Gastrocnemius medialis (tissue), 4 donors: ENCODE measurements around the gene COMMD3. TPM values are rescaled to one million over a fixed set of nuclear protein-coding genes. Genes with fewer than 3 reads are reported as not detected.

Experiments
- ATAC-seq, 2 donors: fragments of 150-250 bp; one replicate each; pipeline ENCODE4 v1.9.1; 2016
- DNase-seq, 2 donors: peaks; one replicate each; pipeline ENCODE4 v3.0.0-alpha.2; 2019
- H3K27ac ChIP-seq, 4 donors: fragments of 200-600 bp; sonication (generic); 1 replicate in 1 of 4; 2 replicates in 3 of 4; pipeline ENCODE4 v1.5.1; 2016 to 2018; ENCODE audit warnings: mild to moderate bottlenecking in 2 of 4, moderate library complexity in 1 of 4
- H3K27me3 ChIP-seq, 3 donors: fragments of 200-600 bp; sonication (generic) in 2 of 3; 1 replicate in 1 of 3; 2 replicates in 2 of 3; pipeline versions ENCODE4 v1.5.1 to v1.6.0; 2016 to 2019; ENCODE audit warnings: mild to moderate bottlenecking in 1 of 3, moderate library complexity in 1 of 3
- H3K36me3 ChIP-seq, 2 donors: fragments of 200-600 bp; sonication (generic) in 1 of 2; one replicate each; pipeline ENCODE4 v1.5.1; 2017 to 2018
- H3K4me1 ChIP-seq, 2 donors: fragments of 200-600 bp; sonication (generic) in 1 of 2; one replicate each; pipeline ENCODE4 v1.5.1; 2016 to 2017; ENCODE audit warnings: mild to moderate bottlenecking in 2 of 2
- H3K4me3 ChIP-seq, 4 donors: fragments of 200-600 bp; sonication (generic) in 3 of 4; 1 replicate in 1 of 4; 2 replicates in 3 of 4; pipeline ENCODE4 v1.5.1; 2016 to 2019; ENCODE audit warnings: mild to moderate bottlenecking in 2 of 4
- H3K9me3 ChIP-seq, 3 donors: fragments of 200-600 bp; sonication (generic) in 2 of 3; 1 replicate in 1 of 3; 2 replicates in 2 of 3; pipeline ENCODE4 v1.5.1; 2016 to 2019
- POLR2A ChIP-seq, 2 donors: fragments of 450-650 bp; IDR thresholded peaks; one replicate each; pipeline ENCODE4 v1.6.1; 2017; ENCODE audit warnings: antibody characterized with exemption in 2 of 2, mild to moderate bottlenecking in 2 of 2, moderate library complexity in 2 of 2
- in situ Hi-C, 4 donors: fragments of 200-750 bp; cut with MboI; loops; one replicate each; pipeline versions ENCODE4 v1.15.0 to v1.8.0; 2017; ENCODE audit warnings: low sequenced_read_pairs in 4 of 4
- intact Hi-C: fragments of 100-400 bp; cut with DNase I; formaldehyde crosslinking; loops from one replicate; pipeline ENCODE4 v1.15.1; 2023; ENCODE audit warnings: low total_unique reads
- total RNA-seq, 4 donors: library from RNA; depleted of rRNA; stranded (reverse); fragments of >200 nt; gene quantifications; one replicate each; pipeline versions ENCODE4 v1.1.0 to v1.2.3, GENCODE V29; 2016
- TF ChIP-seq, protein P1 (sequence below), 5 experiments: fragments of 450-650 bp in 3 of 5; fragments of 200-600 bp in 2 of 5; sonication (generic) in 2 of 5; IDR thresholded peaks in 4 of 5; conservative IDR thresholded peaks in 1 of 5; 1 replicate in 4 of 5; 2 replicates in 1 of 5; pipeline ENCODE4 v1.5.1; 2016 to 2019; ENCODE audit warnings: antibody characterized with exemption in 5 of 5, mild to moderate bottlenecking in 3 of 5, moderate library complexity in 3 of 5

COMMD3 gene
- total RNA-seq, 4 donors from 2014 or later, result 26.8 to 50.9 (median 37.9) TPM

GRCh38 chr10:22325272-22326144 is 9.3 kb downstream of the COMMD3 start:
- Histone ChIP-seq H3K27me3 (peaks cover 10 to 25% (median 23%) of the 10 kb centered on the region in 3 donors), H3K36me3 (peaks cover 0 to 42% of the 10 kb centered on the region in 2 donors), H3K4me1 (peaks cover 28 to 36% of the 10 kb centered on the region in 2 donors), H3K27ac (peak overlapping the region; percentile 43 to 67 (median 60)), H3K4me3 (peak overlapping the region; percentile 57 to 64 (median 64)), H3K9me3 (no peaks in the 10 kb centered on the region)
- TF ChIP-seq POLR2A (IDR thresholded peaks at IDR 0.05), result no peak
- TF ChIP-seq, protein P1, sequence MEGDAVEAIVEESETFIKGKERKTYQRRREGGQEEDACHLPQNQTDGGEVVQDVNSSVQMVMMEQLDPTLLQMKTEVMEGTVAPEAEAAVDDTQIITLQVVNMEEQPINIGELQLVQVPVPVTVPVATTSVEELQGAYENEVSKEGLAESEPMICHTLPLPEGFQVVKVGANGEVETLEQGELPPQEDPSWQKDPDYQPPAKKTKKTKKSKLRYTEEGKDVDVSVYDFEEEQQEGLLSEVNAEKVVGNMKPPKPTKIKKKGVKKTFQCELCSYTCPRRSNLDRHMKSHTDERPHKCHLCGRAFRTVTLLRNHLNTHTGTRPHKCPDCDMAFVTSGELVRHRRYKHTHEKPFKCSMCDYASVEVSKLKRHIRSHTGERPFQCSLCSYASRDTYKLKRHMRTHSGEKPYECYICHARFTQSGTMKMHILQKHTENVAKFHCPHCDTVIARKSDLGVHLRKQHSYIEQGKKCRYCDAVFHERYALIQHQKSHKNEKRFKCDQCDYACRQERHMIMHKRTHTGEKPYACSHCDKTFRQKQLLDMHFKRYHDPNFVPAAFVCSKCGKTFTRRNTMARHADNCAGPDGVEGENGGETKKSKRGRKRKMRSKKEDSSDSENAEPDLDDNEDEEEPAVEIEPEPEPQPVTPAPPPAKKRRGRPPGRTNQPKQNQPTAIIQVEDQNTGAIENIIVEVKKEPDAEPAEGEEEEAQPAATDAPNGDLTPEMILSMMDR (IDR thresholded peaks at IDR 0.05 in 4 of 5, conservative IDR thresholded peaks at IDR 0.05 in 1 of 5), result no peak
- DNase-seq (no peak), ATAC-seq (no peak)
- in situ Hi-C loops (loop anchor here in 1 of 4 donors (10.0 kb wide), 1 partner anchor 801 kb away; the partner anchor contains the start of gene SKIDA1), intact Hi-C loops (loop anchor here (10.0 kb wide), 3 partner anchors 241 to 1109 kb away; partner anchors contain the start of genes OTUD1 and PIP4K2A)

GRCh38 chr10:22326145-22326702 is 10.0 kb downstream of the COMMD3 start:
- peaks cover 0 to 42% of the 10 kb centered on the region in 2 donors for H3K36me3 ChIP-seq
- intact Hi-C loops (loop anchor here (10.0 kb wide), 3 partner anchors 241 to 1109 kb away; partner anchors contain the start of genes OTUD1 and PIP4K2A), in situ Hi-C loops (loop anchor here in 1 of 4 donors (10.0 kb wide), 1 partner anchor 801 kb away; the partner anchor contains the start of gene SKIDA1)

GRCh38 chr10:22329150-22329549 is 13.0 kb downstream of the COMMD3 start:
- in situ Hi-C loops (loop anchor here in 1 of 4 donors (10.0 kb wide), 1 partner anchor 804 kb away; the partner anchor contains the start of gene SKIDA1), intact Hi-C loops (loop anchor here (10.0 kb wide), 3 partner anchors 244 to 1106 kb away; partner anchors contain the start of genes OTUD1 and PIP4K2A)
- no peak for ATAC-seq

More at GRCh38 chr10:22326145-22326702, 10.0 kb downstream of the COMMD3 start:
- DNase-seq, result no peak
- Histone ChIP-seq H3K27me3 (peaks cover 10 to 25% (median 23%) of the 10 kb centered on the region in 3 donors), H3K4me3 (peak overlapping the region; percentile 57 to 64 (median 64)), H3K27ac (peak overlapping the region; percentile 43 to 67 (median 60)), H3K4me1 (peaks cover 28 to 36% of the 10 kb centered on the region in 2 donors), H3K9me3 (no peaks in the 10 kb centered on the region)
- no peak for TF ChIP-seq POLR2A (IDR thresholded peaks at IDR 0.05)
- ATAC-seq, result no peak

GRCh38 chr10:22332116-22332692 is 16.0 kb downstream of the COMMD3 start:
- Histone ChIP-seq H3K9me3 (no peaks in the 10 kb centered on the region), H3K36me3 (peaks cover 0 to 32% of the 10 kb centered on the region in 2 donors), H3K27me3 (peaks cover 38 to 46% (median 40%) of the 10 kb centered on the region in 3 donors), H3K4me3 (no peak overlapping the region), H3K4me1 (peaks cover 18 to 22% of the 10 kb centered on the region in 2 donors), H3K27ac (no peak overlapping the region)
- intact Hi-C loops (no loop called here), in situ Hi-C loops (no loop called here)
- ATAC-seq, result no peak
- DNase-seq, result no peak
- no peak for TF ChIP-seq POLR2A (IDR thresholded peaks at IDR 0.05)
- TF ChIP-seq, protein P1 (IDR thresholded peaks at IDR 0.05 in 4 of 5, conservative IDR thresholded peaks at IDR 0.05 in 1 of 5), result no peak

More at GRCh38 chr10:22329150-22329549, 13.0 kb downstream of the COMMD3 start:
- Histone ChIP-seq H3K27ac (no peak overlapping the region), H3K36me3 (peaks cover 0 to 42% of the 10 kb centered on the region in 2 donors), H3K4me3 (no peak overlapping the region), H3K9me3 (no peaks in the 10 kb centered on the region), H3K4me1 (peaks cover 12 to 16% of the 10 kb centered on the region in 2 donors), H3K27me3 (peaks cover 8 to 25% (median 20%) of the 10 kb centered on the region in 3 donors)
- DNase-seq, result no peak
- TF ChIP-seq, protein P1 (IDR thresholded peaks at IDR 0.05 in 4 of 5, conservative IDR thresholded peaks at IDR 0.05 in 1 of 5), result no peak
- TF ChIP-seq POLR2A (IDR thresholded peaks at IDR 0.05), result no peak
